ENCODE data around the gene TEC. TPM values are rescaled to one million over a fixed set of nuclear protein-coding genes. Genes with fewer than 3 reads are reported as not detected.
"Not testable (repeated sequence)": the region's sequence is repeated elsewhere in the genome, so short reads cannot be mapped to it uniquely, and the experiment has no call there.

TEC gene
- total RNA-seq, 1 donor from 2014 or later, result 1.4 TPM

GRCh38 chr4:48191758-48192157 lies 77.9 kb downstream of the TEC start:
- DNase-seq (ENCODE audit: low read depth), result no peak
- TF ChIP-seq CTCF (conservative IDR thresholded peaks at IDR 0.05; ENCODE audit: low read depth, low read length), result no peak
- no peak overlapping the region for H3K4me3 ChIP-seq (ENCODE audit: low read depth, low read length)

GRCh38 chr4:48190839-48191238 lies 78.8 kb downstream of the TEC start:
- no peak for TF ChIP-seq CTCF (conservative IDR thresholded peaks at IDR 0.05; ENCODE audit: low read depth, low read length)
- no peak overlapping the region for H3K4me3 ChIP-seq (ENCODE audit: low read depth, low read length)
- no peak for DNase-seq (ENCODE audit: low read depth)

- DNase-seq (ENCODE audit: low read depth), result no peak
- H3K4me3 ChIP-seq (ENCODE audit: low read depth, low read length), result no peak overlapping the region
- TF ChIP-seq CTCF (conservative IDR thresholded peaks at IDR 0.05; ENCODE audit: low read depth, low read length), result no peak
Observed at GRCh38 chr4:48189731-48190130, 79.9 kb downstream of the TEC start.

DNA sequence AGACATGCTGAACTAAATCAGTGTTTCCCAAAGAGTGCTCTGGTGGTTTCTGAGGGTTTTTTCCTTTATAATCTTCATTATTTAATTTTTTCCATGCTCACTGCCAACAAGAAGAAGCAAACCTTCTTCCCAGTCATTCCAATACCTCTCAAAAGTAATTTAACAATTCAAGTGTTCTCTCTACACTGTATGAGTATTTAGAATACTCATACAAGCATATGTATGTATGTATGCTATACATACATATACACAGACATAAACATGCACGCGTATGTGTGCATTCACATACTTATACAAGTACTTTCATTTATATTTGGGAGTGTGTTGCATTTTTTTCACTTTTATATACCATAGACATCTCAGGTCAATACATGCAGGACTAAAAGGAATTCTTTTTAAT lies 81.2 kb downstream of the TEC start:
- no peak for DNase-seq (ENCODE audit: low read depth)
- TF ChIP-seq CTCF (conservative IDR thresholded peaks at IDR 0.05; ENCODE audit: low read depth, low read length), result no peak
- no peak overlapping the region for H3K4me3 ChIP-seq (ENCODE audit: low read depth, low read length)

DNA sequence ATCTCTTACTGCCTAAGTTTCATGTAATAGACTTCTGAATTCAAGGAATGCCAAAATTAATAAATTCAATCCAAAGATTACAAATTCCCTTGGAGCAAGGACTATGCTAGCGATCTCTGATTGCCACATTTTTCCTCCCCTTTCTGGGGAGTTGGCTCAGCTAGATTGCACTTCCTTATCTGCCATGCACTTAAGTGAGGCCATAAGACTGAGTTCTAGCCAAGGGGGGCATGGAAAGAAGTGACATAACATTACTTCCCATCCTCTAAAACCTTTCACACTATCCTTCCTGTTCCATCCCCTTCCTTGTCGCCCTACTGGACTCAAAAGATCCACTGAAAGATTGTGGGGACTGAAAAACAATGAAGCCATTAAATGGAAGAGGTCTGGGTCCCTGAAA lies 81.8 kb downstream of the TEC start:
- TF ChIP-seq CTCF (conservative IDR thresholded peaks at IDR 0.05; ENCODE audit: low read depth, low read length), result no peak
- no peak overlapping the region for H3K4me3 ChIP-seq (ENCODE audit: low read depth, low read length)
- DNase-seq (ENCODE audit: low read depth), result no peak

GRCh38 chr4:48187066-48187465 lies 82.6 kb downstream of the TEC start:
- not testable (repeated sequence) for H3K4me3 ChIP-seq (ENCODE audit: low read depth, low read length); DNase-seq (ENCODE audit: low read depth)

DNA sequence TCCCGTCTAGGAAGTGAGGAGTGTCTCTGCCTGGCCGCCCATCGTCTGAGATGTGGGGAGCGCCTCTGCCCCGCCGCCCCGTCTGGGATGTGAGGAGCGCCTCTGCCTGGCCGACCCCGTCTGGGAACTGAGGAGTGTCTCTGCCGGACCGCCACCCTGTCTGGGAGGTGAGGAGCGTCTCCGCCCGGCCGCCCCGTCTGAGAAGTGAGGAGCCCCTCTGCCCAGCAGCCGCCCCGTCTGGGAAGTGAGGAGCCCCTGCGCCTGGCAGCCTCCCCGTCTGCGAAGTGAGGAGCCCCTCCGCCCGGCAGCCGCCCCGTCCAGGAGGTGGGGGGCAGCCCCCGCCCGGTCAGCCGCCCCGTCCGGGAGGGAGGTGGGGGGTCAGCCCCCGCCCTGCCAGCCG lies 83.2 kb downstream of the TEC start:
- DNase-seq (ENCODE audit: low read depth); H3K4me3 ChIP-seq (ENCODE audit: low read depth, low read length): not testable (repeated sequence)

DNA sequence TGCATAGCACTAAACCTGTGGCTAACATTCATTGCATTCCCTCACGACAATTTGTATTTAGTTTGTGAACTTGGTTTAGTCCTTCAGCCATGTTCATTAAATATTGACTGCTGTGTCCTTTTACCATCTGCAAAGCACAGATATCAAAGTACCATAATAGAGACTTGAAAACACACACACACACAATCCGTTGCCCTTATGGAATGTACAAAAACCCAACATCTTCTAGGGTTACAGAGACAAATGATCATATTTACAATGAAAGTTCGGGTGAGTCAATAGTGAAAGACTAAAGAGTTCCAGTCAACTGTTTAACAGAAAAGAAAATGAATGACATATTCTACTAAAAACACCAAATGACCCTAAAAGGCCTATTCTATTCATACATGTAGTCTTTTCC lies 84.8 kb downstream of the TEC start:
- H3K4me3 ChIP-seq (ENCODE audit: low read depth, low read length), result no peak overlapping the region
- no peak for DNase-seq (ENCODE audit: low read depth)
- TF ChIP-seq CTCF (conservative IDR thresholded peaks at IDR 0.05; ENCODE audit: low read depth, low read length), result no peak

Measured in epithelial cell of proximal tubule (primary cell).